IMR-90 (cell line): Measurements from ENCODE around the gene MZT1. TPM values are rescaled to one million over a fixed set of nuclear protein-coding genes. Genes with fewer than 3 reads are reported as not detected.

ENCODE experiments used
- ATAC-seq: fragments of 200-7000 bp; cut with Tn5 transposase; 2 replicates; pipeline ENCODE4 v1.9.1; 2020; ENCODE audit warnings: low read depth, mild to moderate bottlenecking, moderate library complexity
- BruUV-seq: library from RNA; stranded (reverse); fragments of 400-500 nt; replicated peaks from 2 replicates; lab custom pipeline; 2021; lab: Mats Ljungman, UMichigan
- CTCF ChIA-PET: fragments of 300-600 bp; formaldehyde crosslinking; extraction: SDS; loops from one replicate; lab custom pipeline; 2021; ENCODE audit warnings: antibody characterized with exemption; lab: Yijun Ruan, JAX
- POLR2A ChIA-PET: fragments of 300-600 bp; sonication (Branson Sonifier 250); formaldehyde crosslinking; loops from one replicate; lab custom pipeline; 2022; ENCODE audit warnings: antibody characterized with exemption; ENCODE audit not compliant: unreplicated experiment; lab: Charles Lee
- DNase-seq: peaks from one replicate; pipeline ENCODE4 v3.0.0; 2013
- H2AFZ ChIP-seq: replicated peaks from 2 replicates; pipeline ENCODE3; 2013; ENCODE audit warnings: low read length, mild to moderate bottlenecking; ENCODE audit not compliant: poor library complexity
- H2AK5ac ChIP-seq: 2 replicates; pipeline ENCODE4 v1.6.1; 2013; ENCODE audit warnings: low read depth, low read length, inconsistent platforms
- H2AK9ac ChIP-seq: replicated peaks from 2 replicates; pipeline ENCODE3; 2013; ENCODE audit warnings: mild to moderate bottlenecking, low read depth, low read length, moderate library complexity; ENCODE audit not compliant: poor library complexity
- H2BK120ac ChIP-seq: 2 replicates; pipeline ENCODE4 v1.6.1; 2013; ENCODE audit warnings: low read depth, low read length, inconsistent platforms
- H2BK15ac ChIP-seq: 3 replicates; pipeline ENCODE4 v1.6.1; 2013; ENCODE audit warnings: low read depth, low read length, inconsistent platforms
- H2BK20ac ChIP-seq: 2 replicates; pipeline ENCODE4 v1.6.1; 2013; ENCODE audit warnings: low read depth, mild to moderate bottlenecking, inconsistent platforms, low read length, moderate library complexity
- H2BK5ac ChIP-seq: 2 replicates; pipeline ENCODE4 v1.6.1; 2013; ENCODE audit warnings: mild to moderate bottlenecking, low read depth, low read length, inconsistent platforms; ENCODE audit not compliant: poor library complexity, severe bottlenecking
- H3K14ac ChIP-seq: replicated peaks from 2 replicates; pipeline ENCODE4 v1.6.1; 2013; ENCODE audit warnings: low read depth, low read length, inconsistent platforms
- H3K18ac ChIP-seq: 2 replicates; pipeline ENCODE4 v1.6.1; 2013; ENCODE audit warnings: low read depth, low read length, control low read depth
- H3K23ac ChIP-seq: 2 replicates; pipeline ENCODE4 v1.6.1; 2013; ENCODE audit warnings: low read depth, low read length, inconsistent platforms
- H3K27ac ChIP-seq: 2 replicates; pipeline ENCODE4 v1.5.1; 2013; ENCODE audit warnings: mild to moderate bottlenecking, control low read depth, low read length; ENCODE audit not compliant: insufficient read depth
- H3K27me3 ChIP-seq: 2 replicates; pipeline ENCODE4 v1.6.1; 2013; ENCODE audit warnings: low read length; ENCODE audit not compliant: control insufficient read depth, insufficient read depth
- H3K36me3 ChIP-seq: 2 replicates; pipeline ENCODE4 v1.6.1; 2013; ENCODE audit warnings: low read length, mixed read lengths; ENCODE audit not compliant: control insufficient read depth, insufficient read depth
- H3K4ac ChIP-seq: 2 replicates; pipeline ENCODE4 v1.6.1; 2013; ENCODE audit warnings: low read depth, low read length, inconsistent platforms
- H3K4me1 ChIP-seq: 2 replicates; pipeline ENCODE4 v1.6.1; 2013; ENCODE audit warnings: low read length, mixed read lengths; ENCODE audit not compliant: control insufficient read depth, insufficient read depth
- H3K4me2 ChIP-seq: 2 replicates; pipeline ENCODE4 v1.6.1; 2013; ENCODE audit warnings: low read depth, mild to moderate bottlenecking, control low read depth, low read length, moderate library complexity
- H3K4me3 ChIP-seq: 2 replicates; pipeline ENCODE4 v1.5.1; 2013; ENCODE audit warnings: low read depth, mild to moderate bottlenecking, control low read depth, low read length, moderate library complexity; ENCODE audit not compliant: insufficient read depth
- H3K56ac ChIP-seq: 2 replicates; pipeline ENCODE4 v1.6.1; 2013; ENCODE audit warnings: low read length, inconsistent platforms; ENCODE audit not compliant: insufficient read depth; ENCODE audit errors: extremely low read depth
- H3K79me1 ChIP-seq, 2 experiments: 2 replicates each; pipeline ENCODE4 v1.6.1; 2013; ENCODE audit warnings: low read length in 2 of 2, inconsistent platforms in 1 of 2, low read depth in 1 of 2
- H3K9ac ChIP-seq: 2 replicates; pipeline ENCODE4 v1.6.1; 2013; ENCODE audit warnings: low read depth, low read length, control low read depth
- H3K9me1 ChIP-seq: 2 replicates; pipeline ENCODE4 v1.6.1; 2013; ENCODE audit warnings: low read length, inconsistent platforms; ENCODE audit not compliant: insufficient read depth
- H3K9me3 ChIP-seq: 2 replicates; pipeline ENCODE4 v1.6.1; 2013; ENCODE audit warnings: low read length; ENCODE audit not compliant: control insufficient read depth, insufficient read depth
- H4K20me1 ChIP-seq: 2 replicates; pipeline ENCODE4 v1.6.1; 2013; ENCODE audit warnings: low read length, inconsistent platforms; ENCODE audit not compliant: insufficient read depth
- H4K5ac ChIP-seq: 2 replicates; pipeline ENCODE4 v1.6.1; 2013; ENCODE audit warnings: mild to moderate bottlenecking, low read depth, low read length, control low read depth
- H4K8ac ChIP-seq, 2 experiments: 2 replicates each; pipeline ENCODE4 v1.6.1; 2013; ENCODE audit warnings: low read depth in 2 of 2, low read length in 2 of 2, control low read depth in 1 of 2, inconsistent platforms in 1 of 2
- H4K91ac ChIP-seq: 2 replicates; pipeline ENCODE4 v1.6.1; 2013; ENCODE audit warnings: low read depth, low read length, inconsistent platforms; ENCODE audit not compliant: insufficient read depth
- BHLHE40 ChIP-seq: fragments of 150-350 bp; IDR thresholded peaks from 2 replicates; pipeline ENCODE4 v1.6.1; 2016; ENCODE audit warnings: mild to moderate bottlenecking, low read depth, low read length
- CHD1 ChIP-seq: IDR thresholded peaks from 2 replicates; pipeline ENCODE4 v1.6.1; 2012; ENCODE audit warnings: low read depth, low read length, improper control_type of control experiment
- FOS ChIP-seq: fragments of 150-350 bp; IDR thresholded peaks from 2 replicates; pipeline ENCODE4 v1.6.1; 2016; ENCODE audit warnings: low read depth, low read length
- MAFK ChIP-seq: IDR thresholded peaks from 2 replicates; pipeline ENCODE4 v1.6.1; 2012; ENCODE audit warnings: low read depth, low read length, improper control_type of control experiment
- MAZ ChIP-seq: IDR thresholded peaks from 2 replicates; pipeline ENCODE4 v1.6.1; 2012; ENCODE audit warnings: low read depth, mild to moderate bottlenecking, low read length, improper control_type of control experiment, moderate library complexity, borderline replicate concordance
- MXI1 ChIP-seq: IDR thresholded peaks from 2 replicates; pipeline ENCODE4 v1.6.1; 2012; ENCODE audit warnings: low read depth, mild to moderate bottlenecking, low read length, moderate library complexity, borderline replicate concordance
- NFE2L2 ChIP-seq: fragments of 150-350 bp; IDR thresholded peaks from 2 replicates; pipeline ENCODE4 v1.6.1; 2016; ENCODE audit warnings: low read depth, mild to moderate bottlenecking, low read length
- POLR2A ChIP-seq: IDR thresholded peaks from 2 replicates; pipeline ENCODE4 v1.6.1; 2012; ENCODE audit warnings: mild to moderate bottlenecking, low read depth, low read length
- RAD21 ChIP-seq: IDR thresholded peaks from 2 replicates; pipeline ENCODE4 v1.6.1; 2012; ENCODE audit warnings: low read length, improper control_type of control experiment
- RFX5 ChIP-seq: IDR thresholded peaks from 2 replicates; pipeline ENCODE4 v1.8.0; 2012; ENCODE audit warnings: low read depth, mild to moderate bottlenecking, low read length, moderate library complexity
- SMC3 ChIP-seq: fragments of 150-350 bp; IDR thresholded peaks from 2 replicates; pipeline ENCODE4 v1.6.1; 2016; ENCODE audit warnings: low read depth, mild to moderate bottlenecking, antibody characterized with exemption, low read length, moderate library complexity
- USF2 ChIP-seq: fragments of 150-350 bp; IDR thresholded peaks from 2 replicates; pipeline ENCODE4 v1.6.1; 2017; ENCODE audit warnings: mild to moderate bottlenecking, antibody characterized with exemption, low read length, low read depth
- WGBS, 2 experiments: methylation state at CpG; one replicate each; pipeline versions ENCODE4 v1.1.5 to v1.1.7; 2013; ENCODE audit warnings: missing lambda C conversion rate in 2 of 2; ENCODE audit not compliant: insufficient read length in 1 of 2; ENCODE audit errors: extremely low coverage in 2 of 2; 5-methylcytosine and 5-hydroxymethylcytosine counted together
- dilution Hi-C: fragments of 300-500 bp; cut with HindIII; formaldehyde crosslinking; loops from one replicate; pipeline ENCODE4 v1.14.3; 2018; ENCODE audit warnings: low sequenced_read_pairs; ENCODE audit not compliant: unreplicated experiment
- in situ Hi-C: fragments of 300-500 bp; cut with MboI; formaldehyde crosslinking; loops from 3 replicates; pipeline ENCODE4 v1.14.3; 2019; ENCODE audit warnings: low sequenced_read_pairs, inconsistent platforms, mixed read lengths
- intact Hi-C: fragments of 100-400 bp; cut with micrococcal nuclease; formaldehyde crosslinking; loops from 2 replicates; pipeline ENCODE4 v1.10.0; 2022
- polyA plus RNA-seq, 3 experiments: library from polyadenylated mRNA; depleted of rRNA; stranded (reverse); fragments of >200 nt; gene quantifications; 2 replicates each; pipeline ENCODE4 v1.2.3, GENCODE V29; 2012; ENCODE audit warnings: low replicate concordance in 1 of 3
- total RNA-seq: library from RNA; depleted of rRNA; stranded (reverse); fragments of >200 nt; gene quantifications from 2 replicates; pipeline ENCODE4 v1.2.3, GENCODE V29; 2012
- TF ChIP-seq, protein P1 (sequence below): fragments of 150-350 bp; IDR thresholded peaks from 2 replicates; pipeline ENCODE4 v1.6.1; 2016; ENCODE audit warnings: low read depth, mild to moderate bottlenecking, low read length, moderate library complexity, borderline replicate concordance
- TF ChIP-seq, protein P2 (sequence below): conservative IDR thresholded peaks from 2 replicates; pipeline ENCODE4 v1.5.1; 2012; ENCODE audit warnings: mild to moderate bottlenecking, low read depth, low read length, improper control_type of control experiment

MZT1 gene
- total and polyA plus RNA-seq, 2 of the 4 experiments (the other 2 are of a cell fraction): 3.6 to 5.3 TPM

DNA sequence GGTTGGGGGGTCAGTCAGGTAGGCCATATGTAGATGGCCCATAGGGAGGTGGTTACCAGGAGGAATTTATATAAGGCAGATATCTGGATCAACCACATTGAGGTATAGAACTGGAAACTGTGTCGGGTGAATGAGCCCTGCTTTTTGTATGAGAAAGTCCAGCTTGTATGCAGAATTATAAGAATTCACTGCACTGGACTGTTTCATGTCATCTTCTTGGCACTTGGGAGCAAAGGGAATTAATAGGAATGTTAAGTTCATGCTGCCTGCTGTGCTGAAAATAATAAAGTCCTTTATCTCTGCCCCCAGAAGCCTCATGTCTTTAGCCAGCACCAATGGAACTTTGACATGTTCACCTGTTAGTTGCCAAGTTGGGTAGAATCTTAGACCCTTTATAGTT lies 12.6 kb upstream of the MZT1 start:
- dilution Hi-C loops: no loop called here
- Histone ChIP-seq H3K4me2 (no peak overlapping the region), H4K20me1 (no peaks in the 10 kb centered on the region), H2BK120ac (no peak overlapping the region), H2AFZ (no peak overlapping the region), H3K14ac (no peak overlapping the region), H3K9ac (no peak overlapping the region), H3K27me3 (no peaks in the 10 kb centered on the region), H4K5ac (no peak overlapping the region), H2BK5ac (no peak overlapping the region), H3K18ac (no peak overlapping the region), H3K36me3 (peaks cover 2% of the 10 kb centered on the region; the same call in 1 of the 2 replicates), H3K56ac (no peak overlapping the region), H4K91ac (no peak overlapping the region), H3K4ac (no peak overlapping the region), H3K9me3 (no peaks in the 10 kb centered on the region), H3K9me1 (no peaks in the 10 kb centered on the region; the same call in 1 of the 2 replicates), H2BK20ac (no peak overlapping the region), H3K4me1 (no peaks in the 10 kb centered on the region), H2BK15ac (no peak overlapping the region), H3K4me3 (no peak overlapping the region), H2AK9ac (no peak overlapping the region), H4K8ac (no peak overlapping the region), H3K23ac (no peak overlapping the region), H2AK5ac (no peak overlapping the region), H3K27ac (no peak overlapping the region), H3K79me1 (peaks cover 8 to 26% of the 10 kb centered on the region in 2 experiments)
- intact Hi-C loops: no loop called here
- in situ Hi-C loops: no loop called here
- ChIA-PET POLR2A (no interaction called here), CTCF (no interaction called here)
- no CpG with 5 or more reads among the region's 1 CpG for whole genome bisulfite sequencing, 2 experiments
- TF ChIP-seq FOS (no peak), USF2 (no peak), RFX5 (no peak), POLR2A (no peak), MXI1 (no peak), RAD21 (no peak), CHD1 (no peak), MAZ (no peak), BHLHE40 (no peak), SMC3 (no peak), NFE2L2 (no peak), MAFK (no peak)
- TF ChIP-seq, protein P1, sequence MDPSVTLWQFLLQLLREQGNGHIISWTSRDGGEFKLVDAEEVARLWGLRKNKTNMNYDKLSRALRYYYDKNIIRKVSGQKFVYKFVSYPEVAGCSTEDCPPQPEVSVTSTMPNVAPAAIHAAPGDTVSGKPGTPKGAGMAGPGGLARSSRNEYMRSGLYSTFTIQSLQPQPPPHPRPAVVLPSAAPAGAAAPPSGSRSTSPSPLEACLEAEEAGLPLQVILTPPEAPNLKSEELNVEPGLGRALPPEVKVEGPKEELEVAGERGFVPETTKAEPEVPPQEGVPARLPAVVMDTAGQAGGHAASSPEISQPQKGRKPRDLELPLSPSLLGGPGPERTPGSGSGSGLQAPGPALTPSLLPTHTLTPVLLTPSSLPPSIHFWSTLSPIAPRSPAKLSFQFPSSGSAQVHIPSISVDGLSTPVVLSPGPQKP: no peak
- TF ChIP-seq, protein P2, sequence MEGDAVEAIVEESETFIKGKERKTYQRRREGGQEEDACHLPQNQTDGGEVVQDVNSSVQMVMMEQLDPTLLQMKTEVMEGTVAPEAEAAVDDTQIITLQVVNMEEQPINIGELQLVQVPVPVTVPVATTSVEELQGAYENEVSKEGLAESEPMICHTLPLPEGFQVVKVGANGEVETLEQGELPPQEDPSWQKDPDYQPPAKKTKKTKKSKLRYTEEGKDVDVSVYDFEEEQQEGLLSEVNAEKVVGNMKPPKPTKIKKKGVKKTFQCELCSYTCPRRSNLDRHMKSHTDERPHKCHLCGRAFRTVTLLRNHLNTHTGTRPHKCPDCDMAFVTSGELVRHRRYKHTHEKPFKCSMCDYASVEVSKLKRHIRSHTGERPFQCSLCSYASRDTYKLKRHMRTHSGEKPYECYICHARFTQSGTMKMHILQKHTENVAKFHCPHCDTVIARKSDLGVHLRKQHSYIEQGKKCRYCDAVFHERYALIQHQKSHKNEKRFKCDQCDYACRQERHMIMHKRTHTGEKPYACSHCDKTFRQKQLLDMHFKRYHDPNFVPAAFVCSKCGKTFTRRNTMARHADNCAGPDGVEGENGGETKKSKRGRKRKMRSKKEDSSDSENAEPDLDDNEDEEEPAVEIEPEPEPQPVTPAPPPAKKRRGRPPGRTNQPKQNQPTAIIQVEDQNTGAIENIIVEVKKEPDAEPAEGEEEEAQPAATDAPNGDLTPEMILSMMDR: no peak
- DNase-seq (no peak), ATAC-seq (no peak)
- BruUV-seq: no TSS peak
